ENCODE results near the gene NEURL3.
"Not testable (repeated sequence)": the region's sequence is repeated elsewhere in the genome, so short reads cannot be mapped to it uniquely, and the experiment has no call there.

DNA sequence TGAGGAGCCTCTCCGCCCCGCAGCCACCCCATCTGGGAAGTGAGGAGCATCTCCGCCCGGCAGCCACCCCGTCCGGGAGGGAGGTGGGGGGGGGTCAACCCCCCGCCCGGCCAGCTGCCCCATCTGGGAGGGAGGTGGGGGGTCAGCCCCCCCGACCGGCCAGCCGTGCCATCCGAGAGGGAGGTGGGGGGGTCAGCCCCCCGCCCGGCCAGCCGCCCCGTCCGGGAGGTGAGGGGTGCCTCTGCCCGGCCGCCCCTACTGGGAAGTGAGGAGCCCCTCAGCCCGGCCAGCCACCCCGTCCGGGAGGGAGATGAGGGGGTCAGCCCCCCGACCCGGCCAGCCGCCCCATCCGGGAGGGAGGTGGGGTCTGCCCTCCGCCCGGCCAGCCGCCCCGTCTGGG lies 43.5 kb downstream of the NEURL3 start:
- TF ChIP-seq, protein P1, sequence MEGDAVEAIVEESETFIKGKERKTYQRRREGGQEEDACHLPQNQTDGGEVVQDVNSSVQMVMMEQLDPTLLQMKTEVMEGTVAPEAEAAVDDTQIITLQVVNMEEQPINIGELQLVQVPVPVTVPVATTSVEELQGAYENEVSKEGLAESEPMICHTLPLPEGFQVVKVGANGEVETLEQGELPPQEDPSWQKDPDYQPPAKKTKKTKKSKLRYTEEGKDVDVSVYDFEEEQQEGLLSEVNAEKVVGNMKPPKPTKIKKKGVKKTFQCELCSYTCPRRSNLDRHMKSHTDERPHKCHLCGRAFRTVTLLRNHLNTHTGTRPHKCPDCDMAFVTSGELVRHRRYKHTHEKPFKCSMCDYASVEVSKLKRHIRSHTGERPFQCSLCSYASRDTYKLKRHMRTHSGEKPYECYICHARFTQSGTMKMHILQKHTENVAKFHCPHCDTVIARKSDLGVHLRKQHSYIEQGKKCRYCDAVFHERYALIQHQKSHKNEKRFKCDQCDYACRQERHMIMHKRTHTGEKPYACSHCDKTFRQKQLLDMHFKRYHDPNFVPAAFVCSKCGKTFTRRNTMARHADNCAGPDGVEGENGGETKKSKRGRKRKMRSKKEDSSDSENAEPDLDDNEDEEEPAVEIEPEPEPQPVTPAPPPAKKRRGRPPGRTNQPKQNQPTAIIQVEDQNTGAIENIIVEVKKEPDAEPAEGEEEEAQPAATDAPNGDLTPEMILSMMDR (IDR thresholded peaks at IDR 0.05; ENCODE audit: poor library complexity) = not testable (repeated sequence)
- TF ChIP-seq EZH2phosphoT487 (IDR thresholded peaks at IDR 0.05; ENCODE audit: low read depth, severe bottlenecking, unreplicated experiment); EZH2 (IDR thresholded peaks at IDR 0.05; ENCODE audit: borderline replicate concordance): not testable (repeated sequence)
